ENCODE measurements around the gene UBE2H. TPM values are rescaled to one million over a fixed set of nuclear protein-coding genes. Genes with fewer than 3 reads are reported as not detected.

Gene UBE2H
- polyA plus RNA-seq, 1 of the 3 experiments (the other 2 are of a cell fraction), result 129 TPM

GRCh38 chr7:129877146-129877792, 75.5 kb downstream of the UBE2H start (continued):
- TF ChIP-seq ZBTB33 (IDR thresholded peaks at IDR 0.05; ENCODE audit: borderline replicate concordance, low read depth) (no peak), RFX5 (IDR thresholded peaks at IDR 0.05; ENCODE audit: low read length) (no peak), TEAD4 (IDR thresholded peaks at IDR 0.05; ENCODE audit: borderline replicate concordance, insufficient read depth) (no peak)

- Histone ChIP-seq H3K9me3 (no peaks in the 10 kb centered on the region), H3F3A (replicated peaks; ENCODE audit: insufficient read depth) (peaks cover 17% of the 10 kb centered on the region), H4K20me1 (ENCODE audit: insufficient read depth) (no peaks in the 10 kb centered on the region; the same call in 1 of the 2 replicates), H3K27me3 (ENCODE audit: insufficient read depth) (no peaks in the 10 kb centered on the region), H3K4me3 (ENCODE audit: low read depth in 2 of 2, low read length in 1 of 2) (no peak overlapping the region; a peak in 1 of 4 replicates), H3K9ac (peak overlapping the region; percentile 28; the same call in 1 of the 2 replicates), H2AFZ (ENCODE audit: low read depth) (no peak overlapping the region), H3K27ac (ENCODE audit: low read depth in 2 of 2, low read length in 1 of 2) (peak overlapping the region; percentile 39 to 64), H3K4me1 (ENCODE audit: control insufficient read depth in 1 of 2, insufficient read depth in 2 of 2, low read depth in 1 of 2, low read length in 1 of 2) (peaks cover 0 to 21% of the 10 kb centered on the region in 2 experiments; a peak in 2 of 4 replicates), H3K4me2 (peak overlapping the region; percentile 56), H3K79me2 (ENCODE audit: insufficient read depth) (peaks cover 83% of the 10 kb centered on the region), H3K36me3 (replicated peaks in 1 of 2; ENCODE audit: control insufficient read depth in 1 of 2, insufficient read depth in 2 of 2, low read length in 1 of 2) (peaks cover 50 to 60% of the 10 kb centered on the region in 2 experiments), H3K9me2 (no peaks in the 10 kb centered on the region)
- ChIA-PET POLR2A (no interaction called here), CTCF (interaction anchor here (0.8 to 1.9 kb wide), 10 partner anchors 14 to 533 kb away, joined by 3 to 5 read pairs (median 3); no protein-coding TSS in a partner anchor)
- no peak for DNase-seq
- 58% methylated on average over 5 of the region's 5 CpGs for WGBS (ENCODE audit: low lambda C conversion rate)
- TF ChIP-seq TAF1 (IDR thresholded peaks at IDR 0.05; ENCODE audit: borderline replicate concordance, low read depth, low read length) (no peak), NRF1 (IDR thresholded peaks at IDR 0.05; ENCODE audit: low read depth, low read length) (no peak), MEF2A (IDR thresholded peaks at IDR 0.05; ENCODE audit: borderline replicate concordance, low read depth) (peak; percentile 53; the same call in 1 of the 2 replicates), CHD2 (IDR thresholded peaks at IDR 0.05; ENCODE audit: low read length, partially characterized antibody) (no peak), YY1 (IDR thresholded peaks at IDR 0.05; ENCODE audit: low read depth) (no peak), RCOR1 (IDR thresholded peaks at IDR 0.05; ENCODE audit: low read length) (no peak), REST (IDR thresholded peaks at IDR 0.05; ENCODE audit: low read depth, low read length) (no peak), RFX5 (IDR thresholded peaks at IDR 0.05; ENCODE audit: low read length) (no peak), MXI1 (IDR thresholded peaks at IDR 0.05; ENCODE audit: low read depth, low read length) (no peak), PBX3 (IDR thresholded peaks at IDR 0.05) (no peak), FOSL2 (IDR thresholded peaks at IDR 0.05; ENCODE audit: borderline replicate concordance, low read depth) (peak; percentile 40; the same call in 1 of the 2 replicates), FOXJ3 (CRISPR knock-in tag; IDR thresholded peaks at IDR 0.05) (no peak), EZH2phosphoT487 (IDR thresholded peaks at IDR 0.05; ENCODE audit: borderline replicate concordance, low read depth) (no peak), USF2 (IDR thresholded peaks at IDR 0.05; ENCODE audit: borderline replicate concordance, low read depth, low read length) (no peak), EP300 (IDR thresholded peaks at IDR 0.05; ENCODE audit: borderline replicate concordance in 1 of 2, low read depth in 1 of 2, low read length in 1 of 2) (no peak), ZBTB33 (IDR thresholded peaks at IDR 0.05; ENCODE audit: borderline replicate concordance, low read depth) (no peak), GABPA (IDR thresholded peaks at IDR 0.05; ENCODE audit: low read depth) (no peak)
These were observed 76.9 kb downstream of the UBE2H start for GRCh38 chr7:129875745-129876411.

Measured in SK-N-SH (cell line).